Mucosa of descending colon (tissue), 3 donors: ENCODE results near the gene ATP8A1. TPM values are rescaled to one million over a fixed set of nuclear protein-coding genes. Genes with fewer than 3 reads are reported as not detected.
A peak's percentile ranks its signal among the peaks of the same experiment; 100 is the strongest.

ENCODE experiments used
- ATAC-seq: fragments of 200-7000 bp; cut with Tn5 transposase; one replicate; pipeline ENCODE4 v1.9.1; 2020; ENCODE audit warnings: mild to moderate bottlenecking, moderate library complexity
- DNase-seq, 3 donors: peaks; one replicate each; pipeline ENCODE4 v3.0.0-alpha.2; 2020
- H3K36me3 ChIP-seq: fragments of 200-600 bp; one replicate; pipeline ENCODE4 v1.8.0; 2021; ENCODE audit warnings: low read depth, mild to moderate bottlenecking
- H3K4me1 ChIP-seq: fragments of 200-600 bp; one replicate; pipeline ENCODE4 v1.8.0; 2021; ENCODE audit warnings: low read depth, mild to moderate bottlenecking
- H3K4me3 ChIP-seq: fragments of 200-600 bp; one replicate; pipeline ENCODE4 v1.8.0; 2021; ENCODE audit warnings: mild to moderate bottlenecking
- H3K9me3 ChIP-seq: fragments of 200-600 bp; one replicate; pipeline ENCODE4 v1.8.0; 2021; ENCODE audit warnings: mild to moderate bottlenecking
- intact Hi-C, 2 donors: fragments of 100-400 bp; cut with DNase I in 1 of 2; cut with micrococcal nuclease in 1 of 2; formaldehyde crosslinking; loops; one replicate each; pipeline versions ENCODE4 v1.11.0 to v1.11.1; 2022; cut with DNase I, micrococcal nuclease
- total RNA-seq, 3 donors: library from RNA; stranded (reverse); fragmentation: NEBNext Ultra II Directional in 2 of 3; extraction: Animal tissue kit (Norgen Biotek cat#: 25700) in 2 of 3; gene quantifications; one replicate each; pipeline versions ENCODE4 v1.2.1 to v1.2.4, GENCODE V29; 2021 to 2023
- TF ChIP-seq, protein P1 (sequence below): fragments of 200-600 bp; IDR thresholded peaks from one replicate; pipeline ENCODE4 v1.8.0; 2022; ENCODE audit warnings: antibody characterized with exemption, mild to moderate bottlenecking
- donor health status: DM: no; HTN: no; CAD: no; lungs with moderate emphysema.
- donor health status: DM: no; HTN: no; CAD: no.
- donor health status: DM: no; HTN: yes; CAD: no.

ATP8A1 gene
- total RNA-seq, 3 donors from 2014 or later: 40.3 to 92.0 (median 41.1) TPM

DNA sequence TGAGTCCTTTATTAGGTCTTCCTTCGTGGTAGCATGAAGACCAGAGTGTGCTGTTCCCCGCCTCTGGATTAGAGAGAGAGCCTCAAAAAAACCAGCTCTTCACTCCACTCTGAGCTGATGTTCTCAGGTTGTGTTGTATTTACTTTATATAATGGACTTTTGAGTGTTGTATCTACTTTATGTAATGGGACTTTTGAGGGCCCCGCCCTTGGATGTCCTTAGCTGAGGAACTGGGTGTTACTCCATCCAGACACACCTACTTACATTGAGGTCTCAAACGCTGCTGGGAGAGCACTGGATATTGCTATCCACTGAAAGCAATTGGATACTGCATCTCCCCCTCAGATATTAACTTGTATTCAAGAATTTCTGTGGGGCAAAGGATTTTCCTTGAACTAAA, 28.2 kb downstream of the ATP8A1 start:
- peaks cover 33% of the 10 kb centered on the region for H3K4me1 ChIP-seq
- H3K36me3 ChIP-seq: no peaks in the 10 kb centered on the region
- no peak overlapping the region for H3K4me3 ChIP-seq
- intact Hi-C loops: no loop called here
- TF ChIP-seq, protein P1, sequence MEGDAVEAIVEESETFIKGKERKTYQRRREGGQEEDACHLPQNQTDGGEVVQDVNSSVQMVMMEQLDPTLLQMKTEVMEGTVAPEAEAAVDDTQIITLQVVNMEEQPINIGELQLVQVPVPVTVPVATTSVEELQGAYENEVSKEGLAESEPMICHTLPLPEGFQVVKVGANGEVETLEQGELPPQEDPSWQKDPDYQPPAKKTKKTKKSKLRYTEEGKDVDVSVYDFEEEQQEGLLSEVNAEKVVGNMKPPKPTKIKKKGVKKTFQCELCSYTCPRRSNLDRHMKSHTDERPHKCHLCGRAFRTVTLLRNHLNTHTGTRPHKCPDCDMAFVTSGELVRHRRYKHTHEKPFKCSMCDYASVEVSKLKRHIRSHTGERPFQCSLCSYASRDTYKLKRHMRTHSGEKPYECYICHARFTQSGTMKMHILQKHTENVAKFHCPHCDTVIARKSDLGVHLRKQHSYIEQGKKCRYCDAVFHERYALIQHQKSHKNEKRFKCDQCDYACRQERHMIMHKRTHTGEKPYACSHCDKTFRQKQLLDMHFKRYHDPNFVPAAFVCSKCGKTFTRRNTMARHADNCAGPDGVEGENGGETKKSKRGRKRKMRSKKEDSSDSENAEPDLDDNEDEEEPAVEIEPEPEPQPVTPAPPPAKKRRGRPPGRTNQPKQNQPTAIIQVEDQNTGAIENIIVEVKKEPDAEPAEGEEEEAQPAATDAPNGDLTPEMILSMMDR: no peak
- H3K9me3 ChIP-seq: no peaks in the 10 kb centered on the region
- peak; percentile 90 for ATAC-seq
- peak; percentile 50 to 85 (median 59) for DNase-seq

DNA sequence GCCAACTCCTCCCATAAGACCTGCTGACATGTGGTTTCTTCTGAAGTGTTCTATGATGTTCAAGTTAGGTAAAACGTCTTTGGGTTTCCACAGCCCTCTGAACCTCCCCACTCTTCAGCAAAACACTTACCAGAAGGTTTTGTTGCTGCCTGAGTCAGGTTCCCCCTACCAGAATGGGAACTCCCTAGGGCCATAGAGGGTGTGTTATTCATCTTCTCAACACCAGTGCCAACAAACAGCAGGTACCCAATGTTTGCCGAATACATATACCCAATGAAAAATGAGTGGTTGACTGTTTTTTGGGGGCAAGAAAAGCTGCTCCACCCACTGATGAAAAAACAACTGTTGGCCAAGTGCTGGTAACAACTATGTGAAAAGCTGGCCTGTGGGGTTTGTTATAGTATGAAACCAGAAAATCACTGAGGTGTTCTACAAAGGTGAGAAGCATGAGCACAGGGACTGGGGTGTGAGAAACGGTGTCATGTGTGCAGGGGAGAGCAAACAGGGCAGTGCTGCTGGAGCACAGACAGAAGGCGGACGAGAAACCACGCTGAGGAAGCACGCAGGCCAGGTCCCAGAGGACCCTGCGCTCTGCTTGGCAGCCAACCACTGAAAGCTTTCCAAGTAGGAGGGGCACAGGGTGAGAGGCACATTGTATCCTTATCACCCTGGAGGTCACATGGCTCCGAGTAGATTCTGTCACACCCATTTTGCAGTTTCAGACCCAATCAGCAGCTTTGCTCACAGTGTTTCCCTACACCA, 28.8 kb downstream of the ATP8A1 start:
- intact Hi-C loops: no loop called here
- H3K4me1 ChIP-seq: peaks cover 33% of the 10 kb centered on the region
- ATAC-seq: peak; percentile 79
- DNase-seq: peak; percentile 48 to 74 (median 51)
- no peaks in the 10 kb centered on the region for H3K36me3 ChIP-seq
- no peak overlapping the region for H3K4me3 ChIP-seq
- TF ChIP-seq, protein P1: no peak
- no peaks in the 10 kb centered on the region for H3K9me3 ChIP-seq

DNA sequence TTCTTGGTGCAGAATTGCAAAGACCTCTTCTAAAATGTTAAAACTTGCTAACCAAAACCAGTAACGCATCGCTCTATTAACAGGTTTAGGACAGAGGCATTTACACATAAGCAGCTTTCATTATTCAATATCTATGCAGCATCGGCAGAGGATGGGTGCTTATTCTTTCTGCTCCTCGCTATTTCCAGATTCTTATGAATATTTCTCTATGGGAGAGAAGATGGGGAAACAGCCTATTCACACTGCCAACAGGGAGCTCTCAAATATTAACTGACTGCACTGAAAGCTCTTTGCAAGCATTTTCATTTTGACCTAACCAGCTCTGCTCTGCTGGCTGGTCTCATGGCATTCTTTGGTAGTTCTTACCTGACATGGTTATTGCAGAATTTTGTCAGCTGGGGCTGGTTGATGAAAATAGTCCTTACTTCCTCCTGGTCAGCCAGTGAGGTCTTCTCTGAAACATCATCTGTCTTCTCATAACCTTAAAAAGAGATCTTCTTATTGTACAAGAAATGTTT, 30.2 kb downstream of the ATP8A1 start:
- peaks cover 29% of the 10 kb centered on the region for H3K4me1 ChIP-seq
- H3K36me3 ChIP-seq: no peaks in the 10 kb centered on the region
- TF ChIP-seq, protein P1: no peak
- H3K4me3 ChIP-seq: no peak overlapping the region
- ATAC-seq: no peak
- no peak for DNase-seq
- no peaks in the 10 kb centered on the region for H3K9me3 ChIP-seq
- intact Hi-C loops: no loop called here

- DNase-seq (peak in 1 of 3 donors; percentile 31), ATAC-seq (peak; percentile 52)
- no peaks in the 10 kb centered on the region for H3K36me3 ChIP-seq
- peaks cover 17% of the 10 kb centered on the region for H3K4me1 ChIP-seq
- H3K9me3 ChIP-seq: no peaks in the 10 kb centered on the region
- no peak overlapping the region for H3K4me3 ChIP-seq
- TF ChIP-seq, protein P1: no peak
- intact Hi-C loops: no loop called here
These were observed 31.6 kb downstream of the ATP8A1 start for GRCh38 chr4:42625329-42625728.

GRCh38 chr4:42624551-42624950, 32.4 kb downstream of the ATP8A1 start:
- no peak for DNase-seq
- Histone ChIP-seq H3K4me1 (peaks cover 17% of the 10 kb centered on the region), H3K4me3 (no peak overlapping the region), H3K9me3 (no peaks in the 10 kb centered on the region), H3K36me3 (no peaks in the 10 kb centered on the region)
- ATAC-seq: no peak
- intact Hi-C loops: no loop called here
- TF ChIP-seq, protein P1: no peak
